Fibroblast of pulmonary artery (primary cell): ENCODE data around the gene RHOXF2.
"Not testable (repeated sequence)": the region's sequence is repeated elsewhere in the genome, so short reads cannot be mapped to it uniquely, and the experiment has no call there.

Experiments
- DNase-seq: peaks from one replicate; pipeline ENCODE4 v3.0.0-alpha.2; 2010; ENCODE audit warnings: low read depth
- H3K4me3 ChIP-seq: replicated peaks from 2 replicates; pipeline ENCODE4 v1.5.1; 2011; ENCODE audit warnings: low read depth, mild to moderate bottlenecking, control low read depth, low read length, moderate library complexity
- CTCF ChIP-seq: IDR thresholded peaks from 2 replicates; pipeline ENCODE4 v1.5.1; 2011; ENCODE audit warnings: mild to moderate bottlenecking, control low read depth, low read length, inconsistent platforms; ENCODE audit errors: missing control alignments

The RHOXF2 gene

GRCh38 chrX:120158313-120158712 is at the start of gene RHOXF2:
Gene RHOXF2 (plus strand): TSS chrX:120158613. CDS start chrX:120158751, 138 bp downstream.
- DNase-seq, H3K4me3 ChIP-seq: not testable (repeated sequence)

- no peak for TF ChIP-seq CTCF
Observed at GRCh38 chrX:120109378-120109777, 49.0 kb upstream of the RHOXF2 start.

GRCh38 chrX:120111611-120112010 is 46.8 kb upstream of the RHOXF2 start:
- no peak for DNase-seq
- no peak for TF ChIP-seq CTCF
- no peak overlapping the region for H3K4me3 ChIP-seq

More at GRCh38 chrX:120109378-120109777, 49.0 kb upstream of the RHOXF2 start:
- no peak for DNase-seq
- no peak overlapping the region for H3K4me3 ChIP-seq

GRCh38 chrX:120115438-120115963 is 42.9 kb upstream of the RHOXF2 start, which contains the start of gene RHOXF1:
Gene RHOXF1 (minus strand): TSS chrX:120115913. CDS start chrX:120115862, 51 bp downstream.
- no peak for TF ChIP-seq CTCF
- no peak for DNase-seq
- H3K4me3 ChIP-seq, result no peak within 1 kb of the TSS

- H3K4me3 ChIP-seq, result no peak overlapping the region
- TF ChIP-seq CTCF, result no peak
- DNase-seq, result no peak
Observed at GRCh38 chrX:120120223-120120622, 38.2 kb upstream of the RHOXF2 start.

GRCh38 chrX:120125444-120125843 is 33.0 kb upstream of the RHOXF2 start:
- H3K4me3 ChIP-seq, result no peak overlapping the region
- no peak for DNase-seq

GRCh38 chrX:120128306-120128846 is 30.0 kb upstream of the RHOXF2 start:
- DNase-seq, H3K4me3 ChIP-seq: not testable (repeated sequence)

More at GRCh38 chrX:120125444-120125843, 33.0 kb upstream of the RHOXF2 start:
- no peak for TF ChIP-seq CTCF

- H3K4me3 ChIP-seq, result no peak overlapping the region
- DNase-seq, result no peak
- TF ChIP-seq CTCF, result no peak
Observed at GRCh38 chrX:120136128-120136527, 22.3 kb upstream of the RHOXF2 start.
